ENCODE measurements around the gene ISG15.
A peak's percentile ranks its signal among the peaks of the same experiment; 100 is the strongest.

Gene ISG15

DNA sequence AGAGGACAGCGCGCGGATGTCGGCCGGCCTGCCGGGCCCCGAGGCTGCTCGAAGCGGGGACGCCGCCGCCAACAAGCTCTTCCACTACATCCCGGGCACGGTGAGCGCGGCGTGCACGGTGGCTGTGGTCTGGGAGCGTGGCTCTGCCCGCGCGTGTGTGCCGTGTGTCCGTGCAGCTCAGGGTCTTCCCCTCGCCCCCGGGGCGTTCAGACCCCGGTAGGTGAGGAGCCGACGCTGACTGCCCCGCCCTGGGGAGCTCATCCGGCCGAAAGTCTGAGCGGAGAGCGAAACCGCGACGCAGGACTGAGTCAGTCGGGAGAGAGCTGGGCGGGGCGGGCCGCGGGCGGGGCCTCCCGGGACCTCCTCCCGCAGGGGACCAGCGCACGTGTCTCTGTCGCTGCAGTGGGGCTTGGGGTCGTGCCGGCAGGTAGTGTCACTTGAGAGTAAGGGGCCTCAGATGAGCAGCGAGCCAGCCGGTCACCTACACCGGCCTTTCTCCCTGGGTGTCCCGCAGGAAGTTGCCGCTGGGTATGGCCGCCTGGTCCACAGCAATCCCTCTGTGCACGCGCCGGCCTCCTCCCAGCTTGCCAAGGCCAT is 46.5 kb upstream of the ISG15 start:
- CTCF ChIA-PET: interaction anchor here (0.5 to 1.5 kb wide), 3 partner anchors 9 to 28 kb away, joined by 3 to 6 read pairs (median 3); no protein-coding TSS in a partner anchor
- peak; percentile 61 for DNase-seq (ENCODE audit: extremely low spot score)
- no peak for TF ChIP-seq SP1 (IDR thresholded peaks at IDR 0.05)
- no peak for TF ChIP-seq FOXM1 (IDR thresholded peaks at IDR 0.05; ENCODE audit: borderline replicate concordance)
- no peak for TF ChIP-seq HDGF (IDR thresholded peaks at IDR 0.05; ENCODE audit: borderline replicate concordance)
- no peak for TF ChIP-seq ZNF384 (IDR thresholded peaks at IDR 0.05)
- TF ChIP-seq ELF4 (IDR thresholded peaks at IDR 0.05): no peak
- TF ChIP-seq CTBP1 (IDR thresholded peaks at IDR 0.05; ENCODE audit: borderline replicate concordance): no peak
- TF ChIP-seq TARDBP (IDR thresholded peaks at IDR 0.05): no peak
- TF ChIP-seq LEF1 (IDR thresholded peaks at IDR 0.05; ENCODE audit: borderline replicate concordance): no peak
- TF ChIP-seq, protein P1, sequence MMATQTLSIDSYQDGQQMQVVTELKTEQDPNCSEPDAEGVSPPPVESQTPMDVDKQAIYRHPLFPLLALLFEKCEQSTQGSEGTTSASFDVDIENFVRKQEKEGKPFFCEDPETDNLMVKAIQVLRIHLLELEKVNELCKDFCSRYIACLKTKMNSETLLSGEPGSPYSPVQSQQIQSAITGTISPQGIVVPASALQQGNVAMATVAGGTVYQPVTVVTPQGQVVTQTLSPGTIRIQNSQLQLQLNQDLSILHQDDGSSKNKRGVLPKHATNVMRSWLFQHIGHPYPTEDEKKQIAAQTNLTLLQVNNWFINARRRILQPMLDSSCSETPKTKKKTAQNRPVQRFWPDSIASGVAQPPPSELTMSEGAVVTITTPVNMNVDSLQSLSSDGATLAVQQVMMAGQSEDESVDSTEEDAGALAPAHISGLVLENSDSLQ (IDR thresholded peaks at IDR 0.05): no peak
- no peak for TF ChIP-seq FOXA1 (IDR thresholded peaks at IDR 0.05)
- TF ChIP-seq NFRKB (IDR thresholded peaks at IDR 0.05): no peak
- no peak for TF ChIP-seq SUZ12 (IDR thresholded peaks at IDR 0.05)
- no peak for TF ChIP-seq FOXK2 (IDR thresholded peaks at IDR 0.05)
- no peak for TF ChIP-seq BHLHE40 (IDR thresholded peaks at IDR 0.05; ENCODE audit: borderline replicate concordance)
- no peak for TF ChIP-seq L3MBTL2 (conservative IDR thresholded peaks at IDR 0.05)
- no peak for TF ChIP-seq ARNT (IDR thresholded peaks at IDR 0.05)
- POLR2A ChIA-PET: interaction anchor here (0.6 to 2.0 kb wide), 9 partner anchors 13 to 92 kb away, joined by 3 to 7 read pairs (median 3); no protein-coding TSS in a partner anchor

DNA sequence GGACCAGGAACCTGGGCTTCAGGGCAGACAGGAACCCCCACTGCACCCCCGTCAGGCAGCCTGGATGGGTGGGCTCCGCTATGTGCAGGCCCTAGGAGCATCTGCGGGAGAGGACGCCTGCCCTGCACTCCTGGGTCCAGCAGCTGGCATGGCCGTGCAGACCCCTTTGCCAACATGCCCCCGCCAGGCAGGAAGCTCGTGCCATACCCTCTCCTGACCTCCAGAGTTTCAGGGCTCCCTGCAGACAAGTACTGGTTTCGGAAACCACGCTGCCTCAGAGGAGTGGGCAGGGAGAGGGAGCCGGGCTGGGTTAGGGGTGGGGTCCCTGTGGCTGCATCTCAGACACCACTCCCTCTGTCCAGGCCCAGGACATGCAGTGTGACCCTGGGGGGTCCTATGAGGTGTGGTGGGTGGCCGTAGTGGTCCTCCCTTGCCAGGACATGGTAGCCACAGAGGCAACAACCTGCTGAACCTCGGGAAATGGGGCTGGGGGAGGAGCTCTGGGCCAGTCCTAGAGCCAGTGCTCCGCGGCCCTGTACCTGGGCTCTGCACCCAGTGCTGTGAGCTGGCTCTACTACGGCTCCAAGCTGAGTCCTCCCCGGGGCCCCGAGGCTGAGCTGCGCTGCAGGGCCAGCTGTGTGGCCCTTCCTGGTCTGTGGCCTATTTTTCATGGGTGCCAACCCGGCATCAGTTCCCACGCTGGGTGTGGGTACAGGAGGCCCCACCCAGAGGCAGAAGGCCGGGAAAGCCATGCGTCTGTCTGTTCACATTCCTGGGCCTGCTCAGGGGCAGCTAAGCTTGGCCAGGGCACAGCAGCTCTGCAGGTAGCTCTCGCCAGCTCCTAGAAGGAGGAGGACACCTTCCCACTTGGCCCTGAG is 45.6 kb upstream of the ISG15 start:
- POLR2A ChIA-PET: interaction anchor here (0.8 to 2.0 kb wide), 7 partner anchors 11 to 91 kb away, joined by 3 to 7 read pairs (median 3); no protein-coding TSS in a partner anchor
- no peak for DNase-seq (ENCODE audit: extremely low spot score)
- TF ChIP-seq NFRKB (IDR thresholded peaks at IDR 0.05): no peak
- TF ChIP-seq SUZ12 (IDR thresholded peaks at IDR 0.05): no peak
- TF ChIP-seq ELF4 (IDR thresholded peaks at IDR 0.05): no peak
- no peak for TF ChIP-seq FOXK2 (IDR thresholded peaks at IDR 0.05)
- no peak for TF ChIP-seq L3MBTL2 (conservative IDR thresholded peaks at IDR 0.05)
- TF ChIP-seq TARDBP (IDR thresholded peaks at IDR 0.05): no peak
- no peak for TF ChIP-seq FOXM1 (IDR thresholded peaks at IDR 0.05; ENCODE audit: borderline replicate concordance)
- no peak for TF ChIP-seq LEF1 (IDR thresholded peaks at IDR 0.05; ENCODE audit: borderline replicate concordance)
- TF ChIP-seq BHLHE40 (IDR thresholded peaks at IDR 0.05; ENCODE audit: borderline replicate concordance): no peak
- no peak for TF ChIP-seq FOXA1 (IDR thresholded peaks at IDR 0.05)
- TF ChIP-seq HDGF (IDR thresholded peaks at IDR 0.05; ENCODE audit: borderline replicate concordance): no peak
- TF ChIP-seq, protein P1 (IDR thresholded peaks at IDR 0.05): no peak
- no peak for TF ChIP-seq CTBP1 (IDR thresholded peaks at IDR 0.05; ENCODE audit: borderline replicate concordance)
- no peak for TF ChIP-seq ZNF384 (IDR thresholded peaks at IDR 0.05)
- no peak for TF ChIP-seq SP1 (IDR thresholded peaks at IDR 0.05)
- TF ChIP-seq ARNT (IDR thresholded peaks at IDR 0.05): no peak
- CTCF ChIA-PET: interaction anchor here (0.9 to 1.5 kb wide), 3 partner anchors 9 to 29 kb away, joined by 3 to 6 read pairs (median 3); no protein-coding TSS in a partner anchor

DNA sequence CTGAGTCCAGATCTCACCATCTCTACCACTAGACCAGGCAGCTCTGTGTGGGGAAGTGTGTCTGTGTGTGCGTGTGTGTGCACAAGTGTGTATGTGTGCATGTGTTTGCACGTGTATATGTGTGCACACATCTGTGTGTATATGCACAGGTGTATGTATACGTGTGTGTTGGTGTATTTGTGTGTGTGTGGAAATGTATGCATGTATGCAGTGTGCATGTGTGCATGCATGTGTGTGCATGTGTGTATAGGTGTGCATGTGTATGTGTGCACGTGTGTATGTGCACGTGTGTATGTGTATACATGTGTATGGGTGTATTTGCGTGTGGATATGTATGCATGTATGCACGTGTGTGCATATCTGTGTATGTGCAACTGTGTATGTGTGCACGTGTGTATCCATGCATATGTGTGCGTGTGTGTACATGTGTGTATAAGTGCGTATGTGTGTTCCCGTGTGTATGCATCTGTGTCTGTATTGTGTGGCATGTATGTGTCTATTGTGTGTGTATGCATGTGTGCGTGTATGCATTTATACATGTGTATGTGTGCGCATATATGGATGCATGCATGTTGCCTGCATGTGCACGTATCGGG is 43.9 kb upstream of the ISG15 start:
- DNase-seq (ENCODE audit: extremely low spot score): no peak
- ChIA-PET POLR2A (no interaction called here), CTCF (no interaction called here)
- TF ChIP-seq L3MBTL2 (conservative IDR thresholded peaks at IDR 0.05) (no peak), LEF1 (IDR thresholded peaks at IDR 0.05; ENCODE audit: borderline replicate concordance) (no peak), SP1 (IDR thresholded peaks at IDR 0.05) (no peak), FOXM1 (IDR thresholded peaks at IDR 0.05; ENCODE audit: borderline replicate concordance) (no peak), ZNF384 (IDR thresholded peaks at IDR 0.05) (no peak), ARNT (IDR thresholded peaks at IDR 0.05) (no peak), FOXA1 (IDR thresholded peaks at IDR 0.05) (no peak), HDGF (IDR thresholded peaks at IDR 0.05; ENCODE audit: borderline replicate concordance) (no peak), SUZ12 (IDR thresholded peaks at IDR 0.05) (no peak), TARDBP (IDR thresholded peaks at IDR 0.05) (no peak), BHLHE40 (IDR thresholded peaks at IDR 0.05; ENCODE audit: borderline replicate concordance) (no peak)
- TF ChIP-seq, protein P1 (IDR thresholded peaks at IDR 0.05): no peak

DNA sequence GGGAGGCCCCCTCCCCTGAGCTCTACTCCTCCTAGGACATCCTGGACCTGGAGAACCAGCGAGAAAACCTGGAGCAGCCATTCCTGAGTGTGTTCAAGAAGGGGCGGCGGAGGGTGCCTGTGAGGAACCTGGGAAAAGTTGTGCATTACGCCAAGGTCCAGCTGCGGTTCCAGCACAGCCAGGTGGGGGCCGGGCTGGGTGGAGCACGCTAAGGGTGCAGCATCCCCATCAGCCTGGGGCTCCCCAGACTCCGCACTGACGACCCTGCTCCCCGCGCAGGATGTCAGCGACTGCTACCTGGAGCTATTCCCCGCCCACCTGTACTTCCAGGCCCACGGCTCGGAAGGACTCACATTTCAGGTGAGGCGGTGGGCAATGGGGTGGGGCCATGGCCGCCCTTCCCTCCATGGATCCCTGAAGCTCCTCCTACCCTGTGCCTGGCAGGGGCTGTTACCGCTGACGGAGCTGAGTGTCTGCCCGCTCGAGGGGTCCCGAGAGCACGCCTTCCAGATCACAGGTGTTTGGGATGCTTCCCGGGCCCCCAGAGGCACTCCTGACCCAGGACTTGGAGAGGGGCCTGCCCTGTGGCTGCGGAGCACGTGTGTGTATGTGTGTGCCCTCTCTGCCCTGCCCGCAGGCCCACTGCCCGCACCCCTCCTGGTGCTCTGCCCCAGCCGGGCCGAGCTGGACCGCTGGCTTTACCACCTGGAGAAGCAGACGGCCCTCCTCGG is 42.9 kb upstream of the ISG15 start:
- TF ChIP-seq ARNT (IDR thresholded peaks at IDR 0.05): no peak
- TF ChIP-seq CTBP1 (IDR thresholded peaks at IDR 0.05; ENCODE audit: borderline replicate concordance): no peak
- TF ChIP-seq LEF1 (IDR thresholded peaks at IDR 0.05; ENCODE audit: borderline replicate concordance): no peak
- TF ChIP-seq, protein P1 (IDR thresholded peaks at IDR 0.05): no peak
- TF ChIP-seq FOXK2 (IDR thresholded peaks at IDR 0.05): no peak
- no peak for TF ChIP-seq TARDBP (IDR thresholded peaks at IDR 0.05)
- no peak for TF ChIP-seq ZNF384 (IDR thresholded peaks at IDR 0.05)
- no peak for TF ChIP-seq BHLHE40 (IDR thresholded peaks at IDR 0.05; ENCODE audit: borderline replicate concordance)
- no peak for TF ChIP-seq SP1 (IDR thresholded peaks at IDR 0.05)
- TF ChIP-seq HDGF (IDR thresholded peaks at IDR 0.05; ENCODE audit: borderline replicate concordance): no peak
- no peak for TF ChIP-seq ELF4 (IDR thresholded peaks at IDR 0.05)
- no peak for TF ChIP-seq FOXM1 (IDR thresholded peaks at IDR 0.05; ENCODE audit: borderline replicate concordance)
- TF ChIP-seq FOXA1 (IDR thresholded peaks at IDR 0.05): no peak
- ChIA-PET CTCF (no interaction called here), POLR2A (no interaction called here)
- no peak for DNase-seq (ENCODE audit: extremely low spot score)

Data from HEK293T (cell line).